ENCODE data around the gene SLC2A13. TPM values are rescaled to one million over a fixed set of nuclear protein-coding genes. Genes with fewer than 3 reads are reported as not detected.

Gene SLC2A13
- total and polyA plus RNA-seq, 2 donors (not counting 3 experiments of a cell fraction or from before 2014, with no cell fraction given) = 1.2 to 4.9 TPM

- Histone ChIP-seq H3K9ac (replicated peaks; ENCODE audit: extremely low read depth, insufficient read depth, low read length) (no peak overlapping the region), H3K79me2 (ENCODE audit: control insufficient read depth, insufficient read depth, low read length) (no peaks in the 10 kb centered on the region), H3K27ac (ENCODE audit: insufficient read depth, low read depth, low read length) (no peak overlapping the region), H3K4me3 (replicated peaks in 1 of 3; ENCODE audit: insufficient read depth in 1 of 3, low read depth in 1 of 3, low read length in 3 of 3) (no peak overlapping the region), H3K36me3 (ENCODE audit: control insufficient read depth in 2 of 2, extremely low read depth in 1 of 2, insufficient read depth in 2 of 2, low read length in 2 of 2) (no peaks in the 10 kb centered on the region), H3K27me3 (ENCODE audit: control insufficient read depth in 2 of 2, insufficient read depth in 2 of 2, low read length in 2 of 2) (no peaks in the 10 kb centered on the region), H3K4me1 (ENCODE audit: control insufficient read depth, extremely low read depth, insufficient read depth, low read length) (no peaks in the 10 kb centered on the region), H4K20me1 (replicated peaks; ENCODE audit: control insufficient read depth, extremely low read depth, insufficient read depth, low read length) (no peaks in the 10 kb centered on the region), H3K9me1 (replicated peaks; ENCODE audit: control insufficient read depth, extremely low read depth, insufficient read depth, low read length) (no peaks in the 10 kb centered on the region), H2AFZ (ENCODE audit: low read depth, low read length) (no peak overlapping the region), H3K9me3 (replicated peaks; ENCODE audit: control insufficient read depth, insufficient read depth, low read length) (no peaks in the 10 kb centered on the region), H3K4me2 (ENCODE audit: insufficient read depth, low read length) (no peak overlapping the region)
- dilution Hi-C loops (cut with MboI; ENCODE audit: extremely low pct_ligation_motif_present, low sequenced_read_pairs) = no loop called here
- POLR2A ChIA-PET = interaction anchor here (1.1 kb wide), 1 partner anchor 10 kb away, joined by 3 read pairs; no protein-coding TSS in a partner anchor
- DNase-seq (ENCODE audit: low read depth, low spot score) = no peak
- BruUV-seq (replicated peaks) = no TSS peak
- TF ChIP-seq FOS (IDR thresholded peaks at IDR 0.05; ENCODE audit: borderline replicate concordance, insufficient read depth, low read length) = no peak
- TF ChIP-seq CTCF (IDR thresholded peaks at IDR 0.05; ENCODE audit: extremely low read depth in 1 of 2, insufficient read depth in 1 of 2, low read depth in 1 of 2, low read length in 2 of 2) = no peak
- no peak for TF ChIP-seq GATA2 (IDR thresholded peaks at IDR 0.05; ENCODE audit: insufficient read depth, insufficient read length, low read depth, low read length)
- no peak for TF ChIP-seq MYC (IDR thresholded peaks at IDR 0.05; ENCODE audit: low read depth, low read length)
- TF ChIP-seq EZH2 (IDR thresholded peaks at IDR 0.05; ENCODE audit: borderline replicate concordance, low read depth, low read length, severe bottlenecking) = no peak
- TF ChIP-seq, protein P1, sequence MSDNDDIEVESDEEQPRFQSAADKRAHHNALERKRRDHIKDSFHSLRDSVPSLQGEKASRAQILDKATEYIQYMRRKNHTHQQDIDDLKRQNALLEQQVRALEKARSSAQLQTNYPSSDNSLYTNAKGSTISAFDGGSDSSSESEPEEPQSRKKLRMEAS (IDR thresholded peaks at IDR 0.05; ENCODE audit: insufficient read depth, insufficient read length) = no peak
- TF ChIP-seq POLR2AphosphoS5 (IDR thresholded peaks at IDR 0.05; ENCODE audit: insufficient read depth, low read depth, low read length) = no peak
- no peak for TF ChIP-seq POLR2A (IDR thresholded peaks at IDR 0.05; ENCODE audit: low read depth, low read length)
- no peak for TF ChIP-seq JUN (IDR thresholded peaks at IDR 0.05; ENCODE audit: borderline replicate concordance, insufficient read depth, insufficient read length, low read depth)
- CTCF ChIA-PET = interaction anchor here (1.0 kb wide), 1 partner anchor 12 kb away, joined by 4 read pairs; no protein-coding TSS in a partner anchor
- intact Hi-C loops (cut with micrococcal nuclease) = no loop called here
- no peak for FAIRE-seq
Measured at GRCh38 chr12:40056373-40056772, 49.5 kb downstream of the SLC2A13 start.
